ENCODE results near the gene CHST8. TPM values are rescaled to one million over a fixed set of nuclear protein-coding genes. Genes with fewer than 3 reads are reported as not detected.

CHST8 gene, protein sequence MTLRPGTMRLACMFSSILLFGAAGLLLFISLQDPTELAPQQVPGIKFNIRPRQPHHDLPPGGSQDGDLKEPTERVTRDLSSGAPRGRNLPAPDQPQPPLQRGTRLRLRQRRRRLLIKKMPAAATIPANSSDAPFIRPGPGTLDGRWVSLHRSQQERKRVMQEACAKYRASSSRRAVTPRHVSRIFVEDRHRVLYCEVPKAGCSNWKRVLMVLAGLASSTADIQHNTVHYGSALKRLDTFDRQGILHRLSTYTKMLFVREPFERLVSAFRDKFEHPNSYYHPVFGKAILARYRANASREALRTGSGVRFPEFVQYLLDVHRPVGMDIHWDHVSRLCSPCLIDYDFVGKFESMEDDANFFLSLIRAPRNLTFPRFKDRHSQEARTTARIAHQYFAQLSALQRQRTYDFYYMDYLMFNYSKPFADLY
- 0.13 to 0.27 TPM (median 0.24 TPM) in 3 of 5 replicates, not detected in the others for total RNA-seq (2022; extraction: Qiagen RNA extraction)

DNA sequence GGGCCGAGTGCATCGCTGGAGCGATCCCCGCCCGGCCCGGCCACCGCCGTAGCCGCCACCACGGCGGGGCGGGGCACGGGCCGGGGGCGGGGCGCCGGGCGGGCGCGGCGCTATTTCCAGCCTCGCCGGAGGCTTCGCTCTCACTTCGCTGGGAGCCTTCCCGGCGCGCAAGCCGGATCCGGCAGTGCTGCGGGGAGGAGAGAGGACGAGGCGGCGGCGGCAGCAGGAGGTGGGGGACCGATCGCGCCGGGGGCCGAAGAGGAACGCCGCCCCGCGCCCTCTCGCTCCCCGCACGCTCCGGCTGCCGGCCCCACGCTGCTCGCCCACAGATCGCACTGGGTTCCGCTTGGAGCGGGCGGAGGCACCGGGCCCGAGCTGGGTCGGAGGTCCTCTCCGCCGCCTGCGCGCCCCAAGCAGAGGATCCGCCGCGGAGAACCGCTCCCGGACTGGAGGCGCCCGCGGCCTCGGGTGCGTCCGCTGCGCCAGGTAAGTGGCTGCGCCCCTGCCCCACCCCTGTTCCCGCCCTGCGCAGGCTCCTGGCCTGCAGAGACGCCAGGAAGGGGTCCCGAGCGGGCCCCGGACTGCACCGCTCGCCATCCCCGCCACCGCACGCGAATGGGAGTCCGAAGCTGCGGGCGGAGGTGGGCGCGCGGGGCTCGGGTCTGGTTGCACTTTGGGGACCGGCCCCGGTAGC lies at the start of gene CHST8:
Gene CHST8 (plus strand): TSS at position 143 of the 694 bp plus-strand sequence. CDS start 67,309 bp downstream, outside the sequence.

GRCh38 chr19:33796164-33796875 lies 174.6 kb downstream of the CHST8 start, which contains the start of gene KCTD15:
TSS of gene KCTD15 (plus strand) at chr19:33796870. CDS start at chr19:33800455, 3,585 bp downstream.

Other genes starting within 250 kb of the CHST8 start
- 37.7 to 41.2 TPM (median 40.0 TPM) in 5 replicates for gene CEBPG, start 248.2 kb upstream of the CHST8 start, total RNA-seq (2022; extraction: Qiagen RNA extraction)
- 106 to 124 TPM (median 119 TPM) in 5 replicates for gene PEPD, start 100.2 kb upstream of the CHST8 start, total RNA-seq (2022; extraction: Qiagen RNA extraction)
- gene KCTD15, start 174.9 kb downstream of the CHST8 start, total RNA-seq (2022; extraction: Qiagen RNA extraction) = 38.2 to 61.6 TPM (median 60.4 TPM) in 5 replicates

Data from A549 treated with Mapracorat at 1 μM for 4 hours (cell line).